Smooth muscle cell (in vitro differentiated cells): ENCODE results near the gene EML6. TPM values are rescaled to one million over a fixed set of nuclear protein-coding genes. Genes with fewer than 3 reads are reported as not detected.

Source experiments
- DNase-seq: peaks from one replicate; lab custom pipeline; 2025; ENCODE audit not compliant: unreplicated experiment; lab: John Stamatoyannopoulos, UW
- H2AFZ ChIP-seq: fragments of 200-600 bp; sonication (generic); 2 replicates; pipeline ENCODE4 v1.6.0; 2016; ENCODE audit warnings: antibody characterized with exemption, low read depth, mild to moderate bottlenecking
- H3F3A ChIP-seq: fragments of 200-600 bp; sonication (generic); 2 replicates; pipeline ENCODE4 v1.6.0; 2017; ENCODE audit warnings: antibody characterized with exemption, low read depth
- H3K27ac ChIP-seq: fragments of 200-600 bp; sonication (generic); 2 replicates; pipeline ENCODE4 v1.5.1; 2016; ENCODE audit warnings: low read depth, mild to moderate bottlenecking
- H3K27me3 ChIP-seq: fragments of 200-600 bp; sonication (generic); 2 replicates; pipeline ENCODE4 v1.6.1; 2016; ENCODE audit warnings: low read depth, mild to moderate bottlenecking
- H3K36me3 ChIP-seq: fragments of 200-600 bp; sonication (generic); 2 replicates; pipeline ENCODE4 v1.5.1; 2016; ENCODE audit warnings: low read depth
- H3K4me1 ChIP-seq: fragments of 200-600 bp; sonication (generic); 2 replicates; pipeline ENCODE4 v1.5.1; 2016; ENCODE audit warnings: low read depth
- H3K4me2 ChIP-seq: fragments of 200-600 bp; sonication (generic); 2 replicates; pipeline ENCODE4 v1.6.0; 2016; ENCODE audit warnings: mild to moderate bottlenecking
- H3K4me3 ChIP-seq: fragments of 200-600 bp; sonication (generic); 2 replicates; pipeline ENCODE4 v1.5.1; 2016; ENCODE audit warnings: mild to moderate bottlenecking
- H3K79me2 ChIP-seq: fragments of 200-600 bp; sonication (generic); 2 replicates; pipeline ENCODE4 v1.6.0; 2016; ENCODE audit warnings: low read depth, mild to moderate bottlenecking
- H3K9ac ChIP-seq: fragments of 200-600 bp; sonication (generic); 2 replicates; pipeline ENCODE4 v1.6.0; 2016; ENCODE audit warnings: low read depth
- H3K9me3 ChIP-seq: fragments of 200-600 bp; sonication (generic); replicated peaks from 2 replicates; pipeline ENCODE4 v1.5.1; 2016; ENCODE audit warnings: low read depth
- H4K20me1 ChIP-seq: fragments of 200-600 bp; sonication (generic); 2 replicates; pipeline ENCODE4 v1.6.0; 2016; ENCODE audit warnings: low read depth
- CTCF ChIP-seq: fragments of 200-600 bp; sonication (generic); IDR thresholded peaks from 2 replicates; pipeline ENCODE4 v1.5.1; 2017; ENCODE audit warnings: borderline replicate concordance, mild to moderate bottlenecking, antibody characterized with exemption; ENCODE audit not compliant: insufficient read depth, poor library complexity, severe bottlenecking
- WGBS: methylation state at CpG from one replicate; pipeline ENCODE4 v1.1.7; 2016; ENCODE audit warnings: low lambda C conversion rate; 5-methylcytosine and 5-hydroxymethylcytosine counted together
- polyA plus RNA-seq: library from polyadenylated mRNA; unstranded; fragments of >200 nt; fragmentation: Nextera tagmentation; extraction: Ambion mirVana; gene quantifications from 2 replicates; pipeline ENCODE4 v1.2.1, GENCODE V29; 2016
- total RNA-seq: library from RNA; depleted of rRNA; stranded (reverse); fragments of >200 nt; gene quantifications from 2 replicates; pipeline ENCODE4 v1.2.3, GENCODE V29; 2014

EML6 gene
- total and polyA plus RNA-seq, 2 experiments from 2014 or later = 0.49 to 0.54 TPM

- no peak for TF ChIP-seq CTCF
- DNase-seq = no peak
- H2AFZ ChIP-seq = no peak overlapping the region
- H3K27me3 ChIP-seq = no peaks in the 10 kb centered on the region
- no peak overlapping the region for H3K4me3 ChIP-seq
- H3K9ac ChIP-seq = no peak overlapping the region
- H3K79me2 ChIP-seq = no peaks in the 10 kb centered on the region
- H4K20me1 ChIP-seq = no peaks in the 10 kb centered on the region
- H3K27ac ChIP-seq = no peak overlapping the region
- no peaks in the 10 kb centered on the region for H3K36me3 ChIP-seq
- H3K4me1 ChIP-seq = no peaks in the 10 kb centered on the region
- H3K4me2 ChIP-seq = no peak overlapping the region
- 74% methylated on average over 2 of the region's 2 CpGs for WGBS
- no peaks in the 10 kb centered on the region for H3K9me3 ChIP-seq
- H3F3A ChIP-seq = no peaks in the 10 kb centered on the region
These were observed 165.6 kb downstream of the EML6 start for GRCh38 chr2:54889053-54889452.

- no peaks in the 10 kb centered on the region for H4K20me1 ChIP-seq
- DNase-seq = no peak
- no peak for TF ChIP-seq CTCF
- no peaks in the 10 kb centered on the region for H3K4me1 ChIP-seq
- no peaks in the 10 kb centered on the region for H3K27me3 ChIP-seq
- no peaks in the 10 kb centered on the region for H3F3A ChIP-seq
- no peaks in the 10 kb centered on the region for H3K79me2 ChIP-seq
- no peak overlapping the region for H3K4me3 ChIP-seq
- H2AFZ ChIP-seq = no peak overlapping the region
- peaks cover 7% of the 10 kb centered on the region for H3K9me3 ChIP-seq
- no peak overlapping the region for H3K4me2 ChIP-seq
- 63% methylated on average over 4 of the region's 4 CpGs for WGBS
- H3K27ac ChIP-seq = no peak overlapping the region
- H3K36me3 ChIP-seq = no peaks in the 10 kb centered on the region
- H3K9ac ChIP-seq = no peak overlapping the region
These were observed 168.4 kb downstream of the EML6 start for GRCh38 chr2:54891909-54892308.

GRCh38 chr2:54894467-54894866 lies 171.0 kb downstream of the EML6 start:
- Histone ChIP-seq H4K20me1 (no peaks in the 10 kb centered on the region), H3K79me2 (no peaks in the 10 kb centered on the region), H3K9ac (no peak overlapping the region), H3K27ac (no peak overlapping the region), H3K36me3 (no peaks in the 10 kb centered on the region), H3K9me3 (peaks cover 7% of the 10 kb centered on the region), H3K4me1 (no peaks in the 10 kb centered on the region), H3K27me3 (no peaks in the 10 kb centered on the region), H2AFZ (no peak overlapping the region), H3F3A (no peaks in the 10 kb centered on the region), H3K4me2 (no peak overlapping the region), H3K4me3 (no peak overlapping the region)
- no peak for DNase-seq
- no peak for TF ChIP-seq CTCF
- 89% methylated on average over 3 of the region's 3 CpGs for WGBS

- no peak for TF ChIP-seq CTCF
- H3K4me1 ChIP-seq = no peaks in the 10 kb centered on the region
- peaks cover 7% of the 10 kb centered on the region for H3K9me3 ChIP-seq
- H3K4me2 ChIP-seq = no peak overlapping the region
- no peak overlapping the region for H3K4me3 ChIP-seq
- no peaks in the 10 kb centered on the region for H3F3A ChIP-seq
- 100% methylated on average over 1 of the region's 1 CpG for WGBS
- H3K27me3 ChIP-seq = no peaks in the 10 kb centered on the region
- DNase-seq = no peak
- no peak overlapping the region for H3K27ac ChIP-seq
- no peaks in the 10 kb centered on the region for H3K79me2 ChIP-seq
- H3K9ac ChIP-seq = no peak overlapping the region
- no peaks in the 10 kb centered on the region for H3K36me3 ChIP-seq
- H2AFZ ChIP-seq = no peak overlapping the region
- H4K20me1 ChIP-seq = no peaks in the 10 kb centered on the region
These were observed 172.3 kb downstream of the EML6 start for GRCh38 chr2:54895730-54896129.
